ENCODE data around the gene KRT77. TPM values are rescaled to one million over a fixed set of nuclear protein-coding genes. Genes with fewer than 3 reads are reported as not detected.

Gene KRT77
- total RNA-seq, 1 donor from 2014 or later: not detected

DNA sequence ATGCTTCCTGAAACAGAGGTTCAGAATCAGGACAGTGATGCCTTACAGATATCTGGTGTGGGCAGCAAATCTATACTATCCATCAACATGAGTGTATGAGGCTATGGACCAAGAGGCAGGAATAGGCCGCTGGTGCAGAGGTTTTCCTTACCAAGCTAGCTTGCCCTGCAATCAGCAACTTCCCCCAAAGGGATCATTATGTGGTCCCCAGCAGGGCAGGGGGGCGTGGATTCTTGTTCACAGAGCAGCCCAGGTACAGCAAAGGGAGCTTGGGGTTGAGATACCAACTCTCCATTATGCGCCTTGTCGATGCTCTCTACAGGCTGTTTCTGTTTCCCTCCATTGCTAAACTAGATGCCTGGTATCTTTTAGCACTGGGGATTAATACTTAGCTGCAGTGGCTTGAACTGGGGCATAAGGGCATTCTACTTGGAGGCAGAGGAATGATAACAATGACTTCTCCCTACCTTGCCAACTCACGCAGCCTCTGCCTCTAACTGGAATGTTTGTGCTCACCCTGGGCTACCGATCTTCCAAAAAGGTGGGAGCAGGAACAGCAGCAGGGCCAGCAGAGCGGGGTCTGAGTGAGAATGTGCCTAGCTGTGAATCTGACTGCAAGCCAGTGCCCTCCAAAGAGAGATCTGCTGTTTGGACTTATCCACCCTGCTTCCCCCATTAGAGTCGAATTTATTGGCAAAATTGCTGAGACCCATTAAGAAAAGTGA lies 12.8 kb downstream of the KRT77 start:
- no peak overlapping the region for H3K4me3 ChIP-seq (ENCODE audit: low read depth, low read length)
- DNase-seq (ENCODE audit: low read depth): no peak
- TF ChIP-seq, protein P1, sequence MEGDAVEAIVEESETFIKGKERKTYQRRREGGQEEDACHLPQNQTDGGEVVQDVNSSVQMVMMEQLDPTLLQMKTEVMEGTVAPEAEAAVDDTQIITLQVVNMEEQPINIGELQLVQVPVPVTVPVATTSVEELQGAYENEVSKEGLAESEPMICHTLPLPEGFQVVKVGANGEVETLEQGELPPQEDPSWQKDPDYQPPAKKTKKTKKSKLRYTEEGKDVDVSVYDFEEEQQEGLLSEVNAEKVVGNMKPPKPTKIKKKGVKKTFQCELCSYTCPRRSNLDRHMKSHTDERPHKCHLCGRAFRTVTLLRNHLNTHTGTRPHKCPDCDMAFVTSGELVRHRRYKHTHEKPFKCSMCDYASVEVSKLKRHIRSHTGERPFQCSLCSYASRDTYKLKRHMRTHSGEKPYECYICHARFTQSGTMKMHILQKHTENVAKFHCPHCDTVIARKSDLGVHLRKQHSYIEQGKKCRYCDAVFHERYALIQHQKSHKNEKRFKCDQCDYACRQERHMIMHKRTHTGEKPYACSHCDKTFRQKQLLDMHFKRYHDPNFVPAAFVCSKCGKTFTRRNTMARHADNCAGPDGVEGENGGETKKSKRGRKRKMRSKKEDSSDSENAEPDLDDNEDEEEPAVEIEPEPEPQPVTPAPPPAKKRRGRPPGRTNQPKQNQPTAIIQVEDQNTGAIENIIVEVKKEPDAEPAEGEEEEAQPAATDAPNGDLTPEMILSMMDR (conservative IDR thresholded peaks at IDR 0.05; ENCODE audit: low read depth, low read length): no peak

DNA sequence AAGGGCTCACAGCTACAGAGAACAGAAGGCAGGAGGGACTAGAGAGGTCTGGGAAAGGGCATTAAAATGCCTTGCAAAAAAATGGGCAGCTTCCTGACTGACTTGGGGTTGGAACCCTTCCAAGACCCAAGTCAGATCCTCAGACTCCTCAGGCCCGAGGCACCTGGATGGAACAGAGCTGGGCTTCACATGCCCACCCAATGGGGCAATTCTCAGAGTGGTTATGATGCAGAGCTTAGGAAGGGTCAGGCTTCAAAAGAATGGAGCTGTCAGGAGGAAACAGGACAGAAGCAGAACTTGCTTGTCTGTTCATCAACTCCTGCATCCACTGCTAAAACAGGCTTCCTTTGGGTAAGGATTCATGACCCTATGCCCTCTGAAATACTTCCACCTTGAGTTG lies 13.4 kb downstream of the KRT77 start:
- H3K4me3 ChIP-seq (ENCODE audit: low read depth, low read length): no peak overlapping the region
- DNase-seq (ENCODE audit: low read depth): no peak
- TF ChIP-seq, protein P1 (conservative IDR thresholded peaks at IDR 0.05; ENCODE audit: low read depth, low read length): no peak

DNA sequence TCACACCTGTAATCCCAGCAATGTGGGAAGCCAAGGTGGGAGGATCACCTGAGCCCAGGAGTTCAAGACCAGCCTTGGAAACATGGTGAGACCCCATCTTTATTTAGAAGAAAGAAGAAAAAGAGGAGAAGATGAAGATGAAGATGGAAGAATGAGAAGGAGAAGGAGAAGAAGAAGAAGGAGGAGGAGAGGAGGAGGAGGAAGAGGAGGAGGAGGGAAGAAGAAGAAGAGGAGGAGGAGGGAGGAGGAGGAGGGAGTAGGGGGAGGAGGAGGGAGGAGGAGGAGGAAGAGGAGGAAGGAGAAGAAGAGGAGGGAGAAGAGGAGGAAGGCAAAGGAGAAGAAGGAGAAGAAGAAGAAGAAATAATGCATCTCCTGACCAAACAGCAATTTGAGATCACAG lies 14.1 kb downstream of the KRT77 start:
- no peak for DNase-seq (ENCODE audit: low read depth)
- H3K4me3 ChIP-seq (ENCODE audit: low read depth, low read length): no peak overlapping the region
- TF ChIP-seq, protein P1 (conservative IDR thresholded peaks at IDR 0.05; ENCODE audit: low read depth, low read length): no peak

DNA sequence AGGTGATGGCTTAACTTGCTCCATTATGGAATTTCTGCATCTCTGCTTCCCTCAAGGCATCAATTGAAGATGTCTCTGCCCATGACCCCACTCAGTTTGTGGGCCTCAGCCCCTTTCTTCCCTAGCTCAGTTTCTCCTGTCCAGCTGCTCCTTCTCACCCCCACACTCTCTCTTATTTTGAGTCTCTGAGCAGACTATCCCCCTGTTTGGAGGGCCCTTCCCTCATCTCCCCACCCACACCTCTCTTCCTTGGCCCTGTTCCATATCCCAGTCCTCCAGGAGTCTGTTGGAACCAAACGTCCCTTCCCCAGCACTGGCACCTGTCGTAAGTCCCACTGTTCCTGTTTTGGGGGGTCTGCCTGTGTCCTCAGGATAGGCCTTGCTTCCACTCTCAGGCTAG lies 14.8 kb downstream of the KRT77 start:
- no peak for DNase-seq (ENCODE audit: low read depth)
- TF ChIP-seq, protein P1 (conservative IDR thresholded peaks at IDR 0.05; ENCODE audit: low read depth, low read length): no peak
- no peak overlapping the region for H3K4me3 ChIP-seq (ENCODE audit: low read depth, low read length)

DNA sequence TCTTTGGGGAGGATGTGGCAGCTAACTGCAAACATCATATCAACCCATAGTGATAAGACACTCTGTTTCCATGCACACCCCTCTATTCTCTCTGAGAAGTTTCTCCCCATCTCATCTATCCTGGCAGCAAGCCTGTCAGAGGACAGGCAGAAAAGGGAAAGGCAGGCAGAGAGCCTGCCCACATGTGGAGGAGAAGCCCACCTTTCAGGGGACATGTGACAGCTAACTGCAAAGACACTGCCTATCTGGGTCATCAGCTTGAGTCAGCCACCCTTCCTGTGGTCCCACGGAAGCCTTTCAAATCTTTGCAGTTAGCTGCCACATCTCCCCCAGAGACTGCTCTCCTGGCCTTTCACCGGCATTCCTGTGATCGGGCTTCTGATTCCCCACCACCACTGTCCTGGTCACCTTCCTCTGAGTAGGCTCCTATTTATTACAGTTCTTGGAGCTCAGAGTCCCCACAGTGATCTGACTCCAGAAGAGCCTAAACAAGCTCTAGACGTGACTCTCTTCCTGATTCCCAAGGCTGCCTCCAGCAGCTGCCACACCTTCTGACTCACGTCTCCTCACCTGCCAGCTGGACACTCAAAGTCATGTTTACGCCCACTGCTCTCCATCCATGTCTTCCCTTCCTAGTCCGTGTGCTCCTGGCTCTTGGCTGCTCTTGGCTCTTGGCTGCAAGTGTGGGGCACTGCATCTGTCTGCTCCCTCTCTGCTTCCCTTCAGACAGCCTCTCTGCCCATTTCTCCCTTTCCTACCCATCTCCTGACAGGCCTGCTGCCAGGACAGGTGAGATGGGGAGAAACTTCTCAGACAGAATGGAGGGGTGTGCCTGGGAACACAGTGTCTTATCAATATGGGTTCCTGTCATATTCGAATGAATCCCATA lies 15.6 kb downstream of the KRT77 start:
- TF ChIP-seq, protein P1 (conservative IDR thresholded peaks at IDR 0.05; ENCODE audit: low read depth, low read length): no peak
- no peak overlapping the region for H3K4me3 ChIP-seq (ENCODE audit: low read depth, low read length)
- no peak for DNase-seq (ENCODE audit: low read depth)

DNA sequence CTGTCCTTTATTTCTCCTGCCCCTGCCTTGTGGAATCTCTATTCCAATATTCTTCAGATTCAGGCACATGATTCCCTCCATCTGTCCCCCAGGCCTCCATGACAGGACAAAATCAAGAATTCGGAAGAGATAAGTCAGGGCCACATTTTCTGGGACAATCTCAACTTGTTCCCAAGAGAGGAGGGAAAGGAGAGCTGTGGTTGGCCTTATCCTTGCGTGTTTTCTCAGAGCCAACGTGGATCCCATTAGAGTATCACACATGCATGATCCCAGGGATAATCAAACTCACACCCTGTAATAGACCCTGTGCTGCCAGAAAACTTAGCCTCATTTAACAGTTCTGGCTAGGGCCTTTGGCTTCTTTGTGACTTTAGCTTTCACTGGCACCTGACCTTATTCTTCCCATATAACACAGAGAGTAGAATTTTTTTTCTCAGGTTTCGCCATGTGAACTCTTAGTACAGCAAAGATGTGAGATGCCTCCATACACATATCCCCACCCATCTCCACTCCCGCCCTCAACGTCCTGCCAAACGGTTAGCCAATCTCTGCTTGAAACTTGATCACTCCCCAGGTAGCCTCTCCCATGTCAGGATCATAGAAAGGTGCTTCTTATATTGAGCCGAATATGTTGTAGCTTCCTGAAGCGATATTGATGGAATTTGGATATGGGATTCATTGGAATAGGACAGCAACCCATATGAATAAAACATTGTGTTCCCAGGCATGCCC lies 16.4 kb downstream of the KRT77 start:
- DNase-seq (ENCODE audit: low read depth): no peak
- H3K4me3 ChIP-seq (ENCODE audit: low read depth, low read length): no peak overlapping the region
- TF ChIP-seq, protein P1 (conservative IDR thresholded peaks at IDR 0.05; ENCODE audit: low read depth, low read length): no peak
